Lower leg skin (tissue), 3 donors: Measurements from ENCODE around the gene HACL1.

Experiments
- CTCF ChIP-seq, 3 donors: fragments of 450-650 bp; IDR thresholded peaks; one replicate each; pipeline ENCODE4 v1.5.1; 2016; ENCODE audit warnings: antibody characterized with exemption in 3 of 3, mild to moderate bottlenecking in 3 of 3, moderate library complexity in 2 of 3
- POLR2A ChIP-seq, 2 donors: fragments of 450-650 bp; IDR thresholded peaks; one replicate each; pipeline ENCODE4 v1.6.1; 2016 to 2017; ENCODE audit warnings: antibody characterized with exemption in 2 of 2, mild to moderate bottlenecking in 1 of 2, moderate library complexity in 1 of 2

DNA sequence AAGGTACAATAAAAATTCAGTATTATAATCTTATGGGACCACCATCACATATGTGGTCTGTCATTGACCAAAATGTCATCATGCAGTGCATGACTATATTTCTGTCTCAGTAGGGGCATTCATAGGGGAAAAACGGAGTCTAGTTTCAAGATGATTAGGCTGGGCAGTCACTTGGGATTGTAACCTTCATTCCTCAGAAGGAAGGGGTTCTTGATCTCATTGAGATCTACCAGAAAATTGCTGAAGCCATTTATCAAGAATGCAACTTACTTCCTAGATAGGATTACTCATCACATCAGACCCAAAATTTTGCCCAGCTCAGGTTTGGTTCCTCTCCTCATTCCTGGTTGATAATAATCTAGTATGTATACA, 37.5 kb upstream of the HACL1 start:
- TF ChIP-seq POLR2A (IDR thresholded peaks at IDR 0.05): no peak
- TF ChIP-seq CTCF (IDR thresholded peaks at IDR 0.05): no peak
